Esophagus squamous epithelium (tissue), 4 donors: Measurements from ENCODE around the gene KIZ.

Experiments
- CTCF ChIP-seq, 6 experiments: fragments of 450-650 bp in 4 of 6; fragments of 200-600 bp in 2 of 6; sonication (generic) in 2 of 6; IDR thresholded peaks; one replicate each; pipeline ENCODE4 v1.5.1; 2016 to 2019; ENCODE audit warnings: antibody characterized with exemption in 6 of 6, mild to moderate bottlenecking in 4 of 6, moderate library complexity in 4 of 6
- POLR2A ChIP-seq, 4 donors: fragments of 450-650 bp; IDR thresholded peaks; one replicate each; pipeline ENCODE4 v1.6.1; 2017; ENCODE audit warnings: antibody characterized with exemption in 4 of 4, mild to moderate bottlenecking in 4 of 4, moderate library complexity in 3 of 4

GRCh38 chr20:21209668-21210067 lies 83.8 kb downstream of the KIZ start:
- TF ChIP-seq CTCF (IDR thresholded peaks at IDR 0.05) (no peak), POLR2A (IDR thresholded peaks at IDR 0.05) (no peak)
